H9 (cell line): ENCODE data around the gene TTC28. TPM values are rescaled to one million over a fixed set of nuclear protein-coding genes. Genes with fewer than 3 reads are reported as not detected.

Experiments used
- DNase-seq: peaks from one replicate; pipeline ENCODE4 v3.0.0-alpha.2; 2017
- H2AFZ ChIP-seq: one replicate; pipeline ENCODE4 v1.6.1; 2013; ENCODE audit warnings: mild to moderate bottlenecking, low read length, control low read depth, moderate library complexity
- H2AK5ac ChIP-seq: 2 replicates; pipeline ENCODE4 v1.6.1; 2013; ENCODE audit warnings: low read length, control low read depth, mixed read lengths; ENCODE audit not compliant: insufficient read length
- H2BK120ac ChIP-seq: one replicate; pipeline ENCODE4 v1.6.1; 2013; ENCODE audit warnings: low read depth, mild to moderate bottlenecking, low read length, control low read depth, inconsistent platforms; ENCODE audit not compliant: poor library complexity, severe bottlenecking
- H2BK12ac ChIP-seq: 2 replicates; pipeline ENCODE4 v1.6.1; 2013; ENCODE audit warnings: low read length, control low read depth, mixed read lengths, low read depth; ENCODE audit not compliant: insufficient read length
- H2BK15ac ChIP-seq: 2 replicates; pipeline ENCODE4 v1.6.1; 2013; ENCODE audit warnings: low read depth, low read length, control low read depth
- H2BK20ac ChIP-seq: one replicate; pipeline ENCODE4 v1.6.1; 2013; ENCODE audit warnings: low read depth, mild to moderate bottlenecking, low read length, control low read depth, inconsistent platforms; ENCODE audit not compliant: poor library complexity, severe bottlenecking
- H2BK5ac ChIP-seq: 2 replicates; pipeline ENCODE4 v1.6.1; 2013; ENCODE audit warnings: low read length, control low read depth, mixed read lengths; ENCODE audit not compliant: insufficient read length
- H3K14ac ChIP-seq: 2 replicates; pipeline ENCODE4 v1.6.1; 2013; ENCODE audit warnings: low read length, control low read depth; ENCODE audit not compliant: insufficient read depth
- H3K18ac ChIP-seq: 2 replicates; pipeline ENCODE4 v1.6.1; 2013; ENCODE audit warnings: low read depth, mild to moderate bottlenecking, mixed read lengths, low read length, control low read depth; ENCODE audit not compliant: insufficient read length
- H3K23ac ChIP-seq: 2 replicates; pipeline ENCODE4 v1.6.1; 2013; ENCODE audit warnings: low read length, control low read depth, mixed read lengths, low read depth; ENCODE audit not compliant: insufficient read length
- H3K23me2 ChIP-seq: 2 replicates; pipeline ENCODE4 v1.6.1; 2013; ENCODE audit warnings: low read depth, mild to moderate bottlenecking, mixed read lengths, low read length, control low read depth; ENCODE audit not compliant: insufficient read length, poor library complexity, severe bottlenecking
- H3K27ac ChIP-seq: 2 replicates; pipeline ENCODE4 v1.5.1; 2013; ENCODE audit warnings: low read length, control low read depth, mixed read lengths, low read depth; ENCODE audit not compliant: insufficient read length
- H3K27me3 ChIP-seq: 2 replicates; pipeline ENCODE4 v1.6.1; 2013; ENCODE audit warnings: low read length, control low read depth, inconsistent platforms; ENCODE audit not compliant: insufficient read depth
- H3K4ac ChIP-seq: 2 replicates; pipeline ENCODE4 v1.6.1; 2013; ENCODE audit warnings: low read depth, mild to moderate bottlenecking, control low read depth, inconsistent platforms, low read length, moderate library complexity
- H3K4me1 ChIP-seq: 2 replicates; pipeline ENCODE4 v1.6.1; 2013; ENCODE audit warnings: low read length, control low read depth, inconsistent platforms; ENCODE audit not compliant: insufficient read depth
- H3K4me2 ChIP-seq: 2 replicates; pipeline ENCODE4 v1.6.1; 2013; ENCODE audit warnings: low read length, control low read depth, mixed read lengths; ENCODE audit not compliant: insufficient read length, insufficient read depth
- H3K56ac ChIP-seq: 2 replicates; pipeline ENCODE4 v1.6.1; 2013; ENCODE audit warnings: low read depth, mild to moderate bottlenecking, mixed read lengths, low read length, control low read depth; ENCODE audit not compliant: insufficient read length
- H3K79me1 ChIP-seq: 2 replicates; pipeline ENCODE4 v1.6.1; 2013; ENCODE audit warnings: low read depth, mild to moderate bottlenecking, moderate library complexity, low read length, control low read depth, inconsistent platforms; ENCODE audit not compliant: insufficient read depth, poor library complexity, severe bottlenecking
- H3K79me2 ChIP-seq: 2 replicates; pipeline ENCODE4 v1.6.1; 2013; ENCODE audit warnings: low read length, control low read depth, inconsistent platforms; ENCODE audit not compliant: insufficient read depth
- H3K9ac ChIP-seq: 2 replicates; pipeline ENCODE4 v1.6.1; 2013; ENCODE audit warnings: low read length, control low read depth, mixed read lengths; ENCODE audit not compliant: insufficient read length; ENCODE audit errors: extremely low read depth
- H3K9me3 ChIP-seq: one replicate; pipeline ENCODE4 v1.6.1; 2013; ENCODE audit warnings: low read depth, low read length, inconsistent platforms; ENCODE audit not compliant: control insufficient read depth
- H3T11ph ChIP-seq: one replicate; pipeline ENCODE4 v1.6.1; 2013; ENCODE audit warnings: mild to moderate bottlenecking, low read length, control low read depth, inconsistent platforms
- H4K20me1 ChIP-seq: one replicate; pipeline ENCODE4 v1.6.1; 2013; ENCODE audit not compliant: control insufficient read depth, insufficient read length, insufficient read depth
- H4K5ac ChIP-seq: 2 replicates; pipeline ENCODE4 v1.6.1; 2013; ENCODE audit warnings: low read depth, mild to moderate bottlenecking, mixed read lengths, low read length, control low read depth; ENCODE audit not compliant: insufficient read length
- H4K8ac ChIP-seq: replicated peaks from 2 replicates; pipeline ENCODE4 v1.6.1; 2013; ENCODE audit warnings: low read length, control low read depth, mixed read lengths, low read depth; ENCODE audit not compliant: insufficient read length
- H4K91ac ChIP-seq: 2 replicates; pipeline ENCODE4 v1.6.1; 2013; ENCODE audit warnings: low read depth, mild to moderate bottlenecking, moderate library complexity, mixed read lengths, low read length, control low read depth; ENCODE audit not compliant: insufficient read length
- H3K27ac Mint-ChIP-seq, 3 experiments: 2 replicates in 2 of 3; 3 replicates in 1 of 3; pipeline ENCODE4 v1.8.0; 2020 to 2021; ENCODE audit warnings: mixed read lengths in 3 of 3, mild to moderate bottlenecking in 1 of 3, moderate library complexity in 1 of 3
- H3K27me3 Mint-ChIP-seq: 2 replicates; pipeline ENCODE4 v1.8.0; 2021; ENCODE audit warnings: low read depth, mild to moderate bottlenecking, moderate library complexity, mixed read lengths
- H3K36me3 Mint-ChIP-seq, 3 experiments: 2 replicates in 2 of 3; 3 replicates in 1 of 3; pipeline ENCODE4 v1.8.0; 2020 to 2021; ENCODE audit warnings: low read depth in 3 of 3, mixed read lengths in 3 of 3; ENCODE audit not compliant: insufficient read depth in 1 of 3
- H3K4me1 Mint-ChIP-seq, 2 experiments: 2 replicates each; pipeline ENCODE4 v1.8.0; 2020; ENCODE audit warnings: mixed read lengths in 2 of 2
- H3K4me3 Mint-ChIP-seq, 2 experiments: 2 replicates in 1 of 2; 3 replicates in 1 of 2; pipeline ENCODE4 v1.8.0; 2020 to 2021; ENCODE audit warnings: mild to moderate bottlenecking in 2 of 2, mixed read lengths in 2 of 2, moderate library complexity in 1 of 2
- H3K9me3 Mint-ChIP-seq, 2 experiments: 2 replicates in 1 of 2; 3 replicates in 1 of 2; pipeline ENCODE4 v1.8.0; 2020; ENCODE audit warnings: mild to moderate bottlenecking in 2 of 2, mixed read lengths in 2 of 2, moderate library complexity in 1 of 2
- CTCF ChIP-seq: fragments of 200-600 bp; sonication (generic); conservative IDR thresholded peaks from 3 replicates; pipeline ENCODE4 v1.8.0; 2021; ENCODE audit warnings: antibody characterized with exemption, mild to moderate bottlenecking
- WGBS: extraction: QIAGEN DNeasy Blood & Tissue Kit; methylation state at CpG from one replicate; pipeline ENCODE4 v1.1.7; 2013; ENCODE audit warnings: missing lambda C conversion rate, low lambda C conversion rate, mixed read lengths; ENCODE audit not compliant: insufficient read length; ENCODE audit errors: extremely low coverage; 5-methylcytosine and 5-hydroxymethylcytosine counted together
- total RNA-seq: library from RNA; stranded (reverse); gene quantifications from 2 replicates; pipeline ENCODE4 v1.2.1, GENCODE V29; 2021

The TTC28 gene
- total RNA-seq, 1 experiment from 2014 or later: 13.6 TPM

GRCh38 chr22:28585324-28585723 is 94.3 kb downstream of the TTC28 start:
- Histone ChIP-seq H4K5ac (no peak overlapping the region), H2BK5ac (no peak overlapping the region), H2BK120ac (no peak overlapping the region), H3K27ac (no peak overlapping the region), H3K27me3 (no peaks in the 10 kb centered on the region), H3K79me2 (no peaks in the 10 kb centered on the region), H3K18ac (no peak overlapping the region), H2BK20ac (no peak overlapping the region), H3K4me2 (no peak overlapping the region), H3K4ac (no peak overlapping the region), H3K56ac (no peak overlapping the region), H3K23me2 (no peaks in the 10 kb centered on the region), H3K23ac (no peak overlapping the region), H3K9ac (no peak overlapping the region), H4K8ac (no peak overlapping the region), H4K91ac (no peak overlapping the region), H2BK12ac (no peak overlapping the region), H3K79me1 (no peaks in the 10 kb centered on the region), H3K14ac (no peak overlapping the region), H3K9me3 (no peaks in the 10 kb centered on the region), H2AFZ (no peak overlapping the region), H4K20me1 (no peaks in the 10 kb centered on the region), H2AK5ac (no peak overlapping the region), H2BK15ac (no peak overlapping the region), H3T11ph (no peak overlapping the region), H3K4me1 (no peaks in the 10 kb centered on the region; the same call in 1 of the 2 replicates)
- no peaks in the 10 kb centered on the region for H3K36me3 Mint-ChIP-seq
- H3K4me3 Mint-ChIP-seq: no peak overlapping the region
- WGBS: no CpG with 5 or more reads among the region's 11 CpGs
- no peak for DNase-seq
- TF ChIP-seq CTCF: no peak
- peaks cover 10% of the 10 kb centered on the region for H3K27me3 Mint-ChIP-seq
- peaks cover 5 to 14% of the 10 kb centered on the region in 2 experiments for H3K4me1 Mint-ChIP-seq
- no peaks in the 10 kb centered on the region for H3K9me3 Mint-ChIP-seq
- H3K27ac Mint-ChIP-seq: no peak overlapping the region
